Spleen (tissue), 11 donors: ENCODE measurements around the gene HACD3. TPM values are rescaled to one million over a fixed set of nuclear protein-coding genes. Genes with fewer than 3 reads are reported as not detected.

Source experiments
- DNase-seq: peaks from one replicate; pipeline ENCODE4 v3.0.0-alpha.2; 2020
- H3K27ac ChIP-seq, 8 donors: fragments of 200-600 bp; sonication (generic) in 7 of 8; 1 replicate in 4 of 8; 2 replicates in 4 of 8; pipeline versions ENCODE4 v1.5.0 to v1.8.0; 2016 to 2021; ENCODE audit warnings: inconsistent platforms in 4 of 8, mild to moderate bottlenecking in 4 of 8, moderate library complexity in 1 of 8
- H3K27me3 ChIP-seq, 7 donors: fragments of 200-600 bp; sonication (generic) in 6 of 7; replicated peaks in 1 of 7; 1 replicate in 4 of 7; 2 replicates in 3 of 7; pipeline versions ENCODE4 v1.5.0 to v1.8.0; 2016 to 2021; ENCODE audit warnings: inconsistent platforms in 3 of 7, mild to moderate bottlenecking in 1 of 7
- H3K36me3 ChIP-seq, 6 donors: fragments of 200-600 bp; sonication (generic) in 5 of 6; 1 replicate in 4 of 6; 2 replicates in 2 of 6; pipeline versions ENCODE4 v1.5.0 to v1.8.0; 2016 to 2021; ENCODE audit warnings: inconsistent platforms in 2 of 6
- H3K4me1 ChIP-seq, 6 donors: fragments of 200-600 bp; sonication (generic) in 5 of 6; 1 replicate in 3 of 6; 2 replicates in 3 of 6; pipeline versions ENCODE4 v1.5.0 to v1.8.0; 2016 to 2021; ENCODE audit warnings: inconsistent platforms in 3 of 6
- H3K4me3 ChIP-seq, 8 donors: fragments of 200-600 bp; sonication (generic) in 7 of 8; 1 replicate in 4 of 8; 2 replicates in 4 of 8; pipeline versions ENCODE4 v1.5.0 to v1.8.0; 2016 to 2021; ENCODE audit warnings: inconsistent platforms in 4 of 8, mild to moderate bottlenecking in 4 of 8, moderate library complexity in 2 of 8
- H3K9me3 ChIP-seq, 8 donors: fragments of 200-600 bp; sonication (generic) in 7 of 8; 1 replicate in 4 of 8; 2 replicates in 4 of 8; pipeline versions ENCODE4 v1.5.0 to v1.8.0; 2016 to 2021; ENCODE audit warnings: inconsistent platforms in 4 of 8
- POLR2A ChIP-seq, 3 donors: fragments of 450-650 bp; IDR thresholded peaks; one replicate each; pipeline ENCODE4 v1.5.1; 2017; ENCODE audit warnings: antibody characterized with exemption in 3 of 3, mild to moderate bottlenecking in 1 of 3
- POLR2AphosphoS5 ChIP-seq, 3 donors: sonication (generic); formaldehyde crosslinking; IDR thresholded peaks; one replicate each; pipeline ENCODE4 v1.5.1; 2017; ENCODE audit warnings: antibody characterized with exemption in 3 of 3
- WGBS, 5 donors: extraction: QIAGEN DNeasy Blood & Tissue Kit in 3 of 5; methylation state at CpG; one replicate each; pipeline versions ENCODE4 v1.1.5 to v1.1.7; 2013 to 2018; 5-methylcytosine and 5-hydroxymethylcytosine counted together
- intact Hi-C: fragments of 100-400 bp; cut with DNase I; formaldehyde crosslinking; loops from one replicate; pipeline ENCODE4 v1.15.0; 2023; ENCODE audit warnings: low total_unique reads
- polyA plus RNA-seq, 3 donors: library from polyadenylated mRNA; stranded (reverse); fragments of 200-250 nt; gene quantifications; one replicate each; pipeline ENCODE4 v1.2.1, GENCODE V29; 2013
- total RNA-seq, 7 donors: library from RNA; depleted of rRNA in 3 of 7; stranded (reverse); fragments of >200 nt in 3 of 7; fragmentation: NEBNext Ultra II Directional in 4 of 7; extraction: Animal tissue kit (Norgen Biotek cat#: 25700) in 4 of 7; gene quantifications; one replicate each; pipeline versions ENCODE4 v1.1.0 to v1.2.1, GENCODE V29; 2016 to 2021
- TF ChIP-seq, protein P1 (sequence below), 11 experiments: fragments of 200-600 bp in 7 of 11; fragments of 450-650 bp in 4 of 11; sonication (generic) in 4 of 11; IDR thresholded peaks in 8 of 11; conservative IDR thresholded peaks in 3 of 11; 1 replicate in 7 of 11; 2 replicates in 4 of 11; pipeline versions ENCODE4 v1.4.0 to v1.8.0; 2016 to 2021; ENCODE audit warnings: antibody characterized with exemption in 11 of 11, inconsistent platforms in 4 of 11, mild to moderate bottlenecking in 1 of 11
- donor health status: healthy with polysubstance abuse.
- donor health status: DM: no; HTN: no; CAD: no; lungs with moderate emphysema.
- donor health status: DM: no; HTN: no; CAD: no.
- donor health status: Bipolar disorder and iron deficiency.
- donor health status: healthy.
- donor health status: DM: no; HTN: no; CAD: no.
- donor health status: DM: yes; HTN: yes; CAD: no.

HACD3 gene
- total and polyA plus RNA-seq, 10 donors = 5.5 to 47.4 (median 27.3) TPM

DNA sequence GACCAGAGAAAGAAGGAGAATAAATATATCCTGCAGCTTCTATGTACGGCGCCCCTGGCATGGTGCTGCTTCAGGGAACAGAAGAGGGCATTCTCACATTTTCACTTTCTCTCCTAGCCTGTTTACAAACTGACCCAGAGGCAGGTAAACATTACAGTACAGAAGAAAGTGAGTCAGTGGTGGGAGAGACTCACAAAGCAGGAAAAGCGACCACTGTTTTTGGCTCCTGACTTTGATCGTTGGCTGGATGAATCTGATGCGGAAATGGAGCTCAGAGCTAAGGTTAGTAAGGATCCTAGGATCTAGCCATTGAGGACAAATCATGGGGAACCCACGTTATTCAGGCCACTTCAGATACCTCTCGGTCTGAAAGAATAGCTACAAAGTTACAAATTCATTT, 26.4 kb downstream of the HACD3 start:
- H3K9me3 ChIP-seq = no peaks in the 10 kb centered on the region
- 95 to 97% (median 97%) methylated on average over 7 of the region's 7 CpGs for WGBS, 5 donors
- TF ChIP-seq, protein P1, sequence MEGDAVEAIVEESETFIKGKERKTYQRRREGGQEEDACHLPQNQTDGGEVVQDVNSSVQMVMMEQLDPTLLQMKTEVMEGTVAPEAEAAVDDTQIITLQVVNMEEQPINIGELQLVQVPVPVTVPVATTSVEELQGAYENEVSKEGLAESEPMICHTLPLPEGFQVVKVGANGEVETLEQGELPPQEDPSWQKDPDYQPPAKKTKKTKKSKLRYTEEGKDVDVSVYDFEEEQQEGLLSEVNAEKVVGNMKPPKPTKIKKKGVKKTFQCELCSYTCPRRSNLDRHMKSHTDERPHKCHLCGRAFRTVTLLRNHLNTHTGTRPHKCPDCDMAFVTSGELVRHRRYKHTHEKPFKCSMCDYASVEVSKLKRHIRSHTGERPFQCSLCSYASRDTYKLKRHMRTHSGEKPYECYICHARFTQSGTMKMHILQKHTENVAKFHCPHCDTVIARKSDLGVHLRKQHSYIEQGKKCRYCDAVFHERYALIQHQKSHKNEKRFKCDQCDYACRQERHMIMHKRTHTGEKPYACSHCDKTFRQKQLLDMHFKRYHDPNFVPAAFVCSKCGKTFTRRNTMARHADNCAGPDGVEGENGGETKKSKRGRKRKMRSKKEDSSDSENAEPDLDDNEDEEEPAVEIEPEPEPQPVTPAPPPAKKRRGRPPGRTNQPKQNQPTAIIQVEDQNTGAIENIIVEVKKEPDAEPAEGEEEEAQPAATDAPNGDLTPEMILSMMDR (IDR thresholded peaks at IDR 0.05 in 8 of 11, conservative IDR thresholded peaks at IDR 0.05 in 3 of 11) = no peak
- TF ChIP-seq POLR2A (IDR thresholded peaks at IDR 0.05) (no peak), POLR2AphosphoS5 (IDR thresholded peaks at IDR 0.05) (no peak)
- no peak overlapping the region for H3K4me3 ChIP-seq
- no peak overlapping the region for H3K27ac ChIP-seq
- H3K4me1 ChIP-seq = no peaks in the 10 kb centered on the region
- DNase-seq = no peak
- H3K27me3 ChIP-seq = no peaks in the 10 kb centered on the region
- intact Hi-C loops = no loop called here
- peaks cover 0 to 83% (median 22%) of the 10 kb centered on the region in 6 donors for H3K36me3 ChIP-seq

DNA sequence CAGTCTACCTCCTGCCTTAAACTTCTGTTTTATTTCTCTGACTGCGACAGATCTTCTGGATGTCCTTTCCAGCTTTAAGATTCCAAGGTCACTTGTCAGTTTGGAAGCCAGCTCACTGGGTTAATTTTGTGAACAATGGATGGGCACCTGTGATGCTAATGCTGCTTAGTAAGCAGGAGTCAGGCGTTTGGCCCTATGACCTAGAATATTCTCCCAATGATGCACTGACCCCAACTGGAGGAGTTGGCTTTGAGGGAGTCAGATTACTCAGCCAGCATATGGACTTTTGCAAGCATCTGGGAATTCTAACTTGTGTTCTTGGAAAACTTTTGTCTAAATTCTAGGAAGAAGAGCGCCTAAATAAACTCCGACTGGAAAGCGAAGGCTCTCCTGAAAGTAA, 28.1 kb downstream of the HACD3 start:
- intact Hi-C loops = no loop called here
- no peaks in the 10 kb centered on the region for H3K4me1 ChIP-seq
- H3K9me3 ChIP-seq = no peaks in the 10 kb centered on the region
- TF ChIP-seq, protein P1 (IDR thresholded peaks at IDR 0.05 in 8 of 11, conservative IDR thresholded peaks at IDR 0.05 in 3 of 11) = no peak
- TF ChIP-seq POLR2A (IDR thresholded peaks at IDR 0.05) (no peak), POLR2AphosphoS5 (IDR thresholded peaks at IDR 0.05) (no peak)
- no peaks in the 10 kb centered on the region for H3K27me3 ChIP-seq
- WGBS, 5 donors = 88 to 93% (median 91%) methylated on average over 5 of the region's 5 CpGs
- peaks cover 0 to 96% (median 32%) of the 10 kb centered on the region in 6 donors for H3K36me3 ChIP-seq
- DNase-seq = no peak
- H3K4me3 ChIP-seq = no peak overlapping the region
- no peak overlapping the region for H3K27ac ChIP-seq

DNA sequence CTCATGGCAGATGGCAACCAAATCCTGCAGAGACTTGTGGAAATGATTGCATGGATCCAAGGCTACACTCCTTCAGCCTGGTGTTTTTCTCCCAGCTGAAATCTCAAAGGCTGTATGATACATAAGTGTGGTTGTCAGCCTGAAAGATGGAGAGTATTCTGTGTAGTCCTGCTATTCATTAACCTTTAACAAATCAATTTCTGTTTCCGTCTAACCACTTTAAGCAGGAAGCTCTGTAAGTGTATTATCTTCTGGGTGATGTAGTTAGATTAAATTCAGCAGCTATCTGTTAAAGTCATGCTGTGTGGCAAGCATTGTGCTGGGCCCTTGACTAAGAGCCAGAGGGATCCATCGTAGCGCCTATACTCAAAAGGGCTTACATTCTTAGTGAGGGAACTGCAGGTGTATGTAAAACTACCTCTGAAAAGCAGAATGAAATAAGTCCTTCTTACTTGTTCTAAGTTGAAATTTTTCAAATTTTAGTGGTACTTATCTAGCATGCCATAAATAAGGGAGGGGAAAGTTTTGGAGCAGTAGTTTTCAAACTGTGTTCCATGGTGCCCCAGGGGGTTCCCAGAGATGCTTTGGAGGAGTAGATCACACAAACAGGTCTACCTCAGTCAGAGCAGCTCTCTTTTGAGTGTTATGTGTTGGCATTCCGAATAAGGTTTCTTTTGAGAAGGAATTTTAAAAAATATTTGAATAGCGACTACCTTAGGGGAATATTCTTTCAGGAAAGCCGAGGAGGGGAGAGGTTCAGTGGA, 28.9 kb downstream of the HACD3 start:
- H3K4me1 ChIP-seq = no peaks in the 10 kb centered on the region
- intact Hi-C loops = no loop called here
- H3K9me3 ChIP-seq = no peaks in the 10 kb centered on the region
- TF ChIP-seq POLR2AphosphoS5 (IDR thresholded peaks at IDR 0.05) (no peak), POLR2A (IDR thresholded peaks at IDR 0.05) (no peak)
- TF ChIP-seq, protein P1 (IDR thresholded peaks at IDR 0.05 in 8 of 11, conservative IDR thresholded peaks at IDR 0.05 in 3 of 11) = no peak
- peaks cover 0 to 96% (median 40%) of the 10 kb centered on the region in 6 donors for H3K36me3 ChIP-seq
- 86 to 95% (median 91%) methylated on average over 6 of the region's 6 CpGs for WGBS, 5 donors
- DNase-seq = no peak
- H3K27me3 ChIP-seq = no peaks in the 10 kb centered on the region
- H3K27ac ChIP-seq = no peak overlapping the region
- no peak overlapping the region for H3K4me3 ChIP-seq

DNA sequence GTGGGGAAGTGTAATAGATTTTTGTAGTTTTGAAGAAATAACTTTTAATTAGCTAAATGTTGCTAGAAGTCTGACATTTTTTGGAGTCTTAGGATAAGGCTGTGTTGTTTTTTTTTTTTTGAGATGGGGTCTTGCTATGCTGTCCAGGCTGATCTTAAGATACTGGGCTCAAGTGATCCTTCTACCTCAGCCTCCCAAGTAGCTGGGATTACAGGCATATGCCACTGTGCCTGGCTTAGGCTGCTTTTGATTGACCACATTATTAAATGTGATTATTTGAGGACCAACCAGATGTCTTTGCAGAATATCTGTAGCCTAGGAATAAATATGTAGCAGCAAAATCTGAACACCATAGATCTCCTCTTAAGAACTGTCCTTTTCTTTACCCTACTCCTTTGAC, 29.7 kb downstream of the HACD3 start:
- no peak for DNase-seq
- H3K36me3 ChIP-seq = peaks cover 1 to 96% (median 46%) of the 10 kb centered on the region in 6 donors
- H3K27me3 ChIP-seq = no peaks in the 10 kb centered on the region
- TF ChIP-seq POLR2A (IDR thresholded peaks at IDR 0.05) = no peak
- TF ChIP-seq, protein P1 (IDR thresholded peaks at IDR 0.05 in 8 of 11, conservative IDR thresholded peaks at IDR 0.05 in 3 of 11) = no peak
- TF ChIP-seq POLR2AphosphoS5 (IDR thresholded peaks at IDR 0.05) = no peak
- no peak overlapping the region for H3K4me3 ChIP-seq
- H3K27ac ChIP-seq = no peak overlapping the region
- intact Hi-C loops = no loop called here
- no peaks in the 10 kb centered on the region for H3K9me3 ChIP-seq
- H3K4me1 ChIP-seq = no peaks in the 10 kb centered on the region
